ENCODE results near the gene RFC1. TPM values are rescaled to one million over a fixed set of nuclear protein-coding genes. Genes with fewer than 3 reads are reported as not detected.
A peak's percentile ranks its signal among the peaks of the same experiment; 100 is the strongest.

The RFC1 gene
- polyA plus RNA-seq, 1 of the 3 experiments (the other 2 are of a cell fraction), result 14.9 TPM

DNA sequence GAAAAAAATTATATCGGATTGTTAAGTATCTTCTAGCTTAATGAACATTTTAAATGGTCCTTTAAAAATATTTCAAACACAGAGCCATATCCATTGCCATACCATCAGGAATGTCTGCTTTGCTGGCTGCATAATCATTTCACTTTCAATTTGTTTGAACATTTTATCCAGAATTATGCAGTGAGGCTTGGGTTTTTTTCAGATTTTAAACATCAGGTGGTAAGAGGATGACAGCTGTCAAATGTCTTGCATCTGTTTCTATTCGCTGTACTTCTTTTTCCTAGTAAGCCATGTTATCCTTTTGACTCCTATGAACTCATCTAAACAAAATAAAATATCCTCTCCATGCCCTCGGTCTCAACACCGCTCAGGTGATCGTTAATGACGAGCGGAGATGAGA is 802 bp downstream of the RFC1 start:
- Histone ChIP-seq H3K27ac (ENCODE audit: low read depth in 2 of 2, low read length in 1 of 2) (peak overlapping the region in 1 of 2 experiments; percentile 59; a peak in 1 of 4 replicates), H3K9me3 (no peaks in the 10 kb centered on the region), H3F3A (replicated peaks; ENCODE audit: insufficient read depth) (peaks cover 11% of the 10 kb centered on the region), H3K27me3 (ENCODE audit: insufficient read depth) (no peaks in the 10 kb centered on the region), H3K4me2 (peak overlapping the region; percentile 79), H3K9me2 (no peaks in the 10 kb centered on the region), H3K36me3 (replicated peaks in 1 of 2; ENCODE audit: control insufficient read depth in 1 of 2, insufficient read depth in 2 of 2, low read length in 1 of 2) (peaks cover 0 to 10% of the 10 kb centered on the region in 2 experiments), H3K4me3 (ENCODE audit: low read depth in 2 of 2, low read length in 1 of 2) (peak overlapping the region; percentile 91 to 95), H2AFZ (ENCODE audit: low read depth) (peak overlapping the region; percentile 97; the same call in 1 of the 2 replicates), H3K4me1 (ENCODE audit: control insufficient read depth in 1 of 2, insufficient read depth in 2 of 2, low read depth in 1 of 2, low read length in 1 of 2) (peaks cover 0 to 12% of the 10 kb centered on the region in 2 experiments; a peak in 2 of 4 replicates), H3K9ac (peak overlapping the region; percentile 88), H4K20me1 (ENCODE audit: insufficient read depth) (0 out of 2 replicates have a peak, but pooled peaks cover 4% of the 10 kb centered on the region), H3K79me2 (ENCODE audit: insufficient read depth) (peaks cover 61% of the 10 kb centered on the region)
- ChIA-PET POLR2A (no interaction called here), CTCF (interaction anchor here (1.6 kb wide), 1 partner anchor 24 kb away, joined by 4 read pairs; no protein-coding TSS in a partner anchor)
- no peak for DNase-seq
- TF ChIP-seq, protein P1, sequence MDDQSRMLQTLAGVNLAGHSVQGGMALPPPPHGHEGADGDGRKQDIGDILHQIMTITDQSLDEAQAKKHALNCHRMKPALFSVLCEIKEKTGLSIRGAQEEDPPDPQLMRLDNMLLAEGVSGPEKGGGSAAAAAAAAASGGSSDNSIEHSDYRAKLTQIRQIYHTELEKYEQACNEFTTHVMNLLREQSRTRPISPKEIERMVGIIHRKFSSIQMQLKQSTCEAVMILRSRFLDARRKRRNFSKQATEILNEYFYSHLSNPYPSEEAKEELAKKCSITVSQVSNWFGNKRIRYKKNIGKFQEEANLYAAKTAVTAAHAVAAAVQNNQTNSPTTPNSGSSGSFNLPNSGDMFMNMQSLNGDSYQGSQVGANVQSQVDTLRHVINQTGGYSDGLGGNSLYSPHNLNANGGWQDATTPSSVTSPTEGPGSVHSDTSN (IDR thresholded peaks at IDR 0.05), result no peak
- TF ChIP-seq RXRA (IDR thresholded peaks at IDR 0.05; ENCODE audit: borderline replicate concordance, low read depth) (no peak), EZH2phosphoT487 (IDR thresholded peaks at IDR 0.05; ENCODE audit: borderline replicate concordance, low read depth) (no peak), MEF2A (IDR thresholded peaks at IDR 0.05; ENCODE audit: borderline replicate concordance, low read depth) (no peak), JUND (IDR thresholded peaks at IDR 0.05) (no peak), ELF1 (IDR thresholded peaks at IDR 0.05) (no peak), MXI1 (IDR thresholded peaks at IDR 0.05; ENCODE audit: low read depth, low read length) (no peak), NFIC (IDR thresholded peaks at IDR 0.05; ENCODE audit: borderline replicate concordance) (no peak), TEAD4 (IDR thresholded peaks at IDR 0.05; ENCODE audit: borderline replicate concordance, insufficient read depth) (no peak), RAD21 (IDR thresholded peaks at IDR 0.05; ENCODE audit: low read length) (no peak), POLR2AphosphoS5 (IDR thresholded peaks at IDR 0.05; ENCODE audit: low read depth, low read length) (no peak), RFX5 (IDR thresholded peaks at IDR 0.05; ENCODE audit: low read length) (no peak)
- TF ChIP-seq, protein P2, sequence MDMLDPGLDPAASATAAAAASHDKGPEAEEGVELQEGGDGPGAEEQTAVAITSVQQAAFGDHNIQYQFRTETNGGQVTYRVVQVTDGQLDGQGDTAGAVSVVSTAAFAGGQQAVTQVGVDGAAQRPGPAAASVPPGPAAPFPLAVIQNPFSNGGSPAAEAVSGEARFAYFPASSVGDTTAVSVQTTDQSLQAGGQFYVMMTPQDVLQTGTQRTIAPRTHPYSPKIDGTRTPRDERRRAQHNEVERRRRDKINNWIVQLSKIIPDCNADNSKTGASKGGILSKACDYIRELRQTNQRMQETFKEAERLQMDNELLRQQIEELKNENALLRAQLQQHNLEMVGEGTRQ (IDR thresholded peaks at IDR 0.05; ENCODE audit: borderline replicate concordance, low read depth, low read length), result no peak
- 1% methylated on average over 7 of the region's 7 CpGs for WGBS (ENCODE audit: low lambda C conversion rate)

DNA sequence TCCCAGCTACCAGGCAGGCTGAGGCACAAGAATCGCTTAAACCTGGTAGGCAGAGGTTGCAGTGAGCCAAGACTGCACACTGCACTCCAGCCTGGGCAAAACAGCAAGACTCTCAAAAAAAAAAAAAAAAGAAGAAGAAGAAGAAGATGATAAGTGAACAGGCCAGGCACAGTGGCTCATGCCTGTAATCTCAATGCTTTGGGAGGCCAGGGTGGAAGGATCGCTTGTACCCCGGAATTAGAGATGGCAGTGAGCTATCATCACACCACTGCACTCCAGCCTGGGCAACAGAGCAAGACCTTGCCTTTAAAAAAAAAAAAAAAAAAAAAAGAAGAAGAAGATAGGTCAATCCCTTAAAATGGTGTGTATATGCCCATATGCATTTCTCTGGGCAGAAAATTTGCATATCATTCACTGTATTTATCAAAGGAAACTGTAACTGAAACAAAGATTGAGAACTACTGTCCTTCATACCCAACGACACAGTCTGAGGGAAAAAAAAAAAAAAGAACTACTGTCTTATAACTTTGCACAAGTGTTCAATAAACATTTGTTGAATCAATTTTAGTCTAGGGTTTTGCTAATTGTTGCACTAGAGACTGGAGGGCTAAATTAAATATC is 2.3 kb downstream of the RFC1 start:
- WGBS (ENCODE audit: low lambda C conversion rate), result 94% methylated on average over 4 of the region's 4 CpGs
- Histone ChIP-seq H3K27me3 (ENCODE audit: insufficient read depth) (no peaks in the 10 kb centered on the region), H2AFZ (ENCODE audit: low read depth) (no peak overlapping the region), H3K36me3 (replicated peaks in 1 of 2; ENCODE audit: control insufficient read depth in 1 of 2, insufficient read depth in 2 of 2, low read length in 1 of 2) (peaks cover 0 to 10% of the 10 kb centered on the region in 2 experiments), H3K9ac (no peak overlapping the region), H4K20me1 (ENCODE audit: insufficient read depth) (0 out of 2 replicates have a peak, but pooled peaks cover 7% of the 10 kb centered on the region), H3K4me1 (ENCODE audit: control insufficient read depth in 1 of 2, insufficient read depth in 2 of 2, low read depth in 1 of 2, low read length in 1 of 2) (peaks cover 0 to 12% of the 10 kb centered on the region in 2 experiments; a peak in 2 of 4 replicates), H3K27ac (ENCODE audit: low read depth in 2 of 2, low read length in 1 of 2) (no peak overlapping the region), H3K9me2 (no peaks in the 10 kb centered on the region), H3K4me2 (no peak overlapping the region), H3K4me3 (ENCODE audit: low read depth in 2 of 2, low read length in 1 of 2) (no peak overlapping the region), H3F3A (replicated peaks; ENCODE audit: insufficient read depth) (peaks cover 11% of the 10 kb centered on the region), H3K79me2 (ENCODE audit: insufficient read depth) (peaks cover 76% of the 10 kb centered on the region), H3K9me3 (no peaks in the 10 kb centered on the region)
- ChIA-PET CTCF (no interaction called here), POLR2A (no interaction called here)
- DNase-seq, result no peak
- TF ChIP-seq CHD2 (IDR thresholded peaks at IDR 0.05; ENCODE audit: low read length, partially characterized antibody) (no peak), FOXJ3 (CRISPR knock-in tag; IDR thresholded peaks at IDR 0.05) (no peak), SMC3 (IDR thresholded peaks at IDR 0.05; ENCODE audit: low read depth, low read length) (no peak), NRF1 (IDR thresholded peaks at IDR 0.05; ENCODE audit: low read depth, low read length) (no peak), FOXM1 (IDR thresholded peaks at IDR 0.05; ENCODE audit: low read depth) (no peak)
- TF ChIP-seq, protein P3, sequence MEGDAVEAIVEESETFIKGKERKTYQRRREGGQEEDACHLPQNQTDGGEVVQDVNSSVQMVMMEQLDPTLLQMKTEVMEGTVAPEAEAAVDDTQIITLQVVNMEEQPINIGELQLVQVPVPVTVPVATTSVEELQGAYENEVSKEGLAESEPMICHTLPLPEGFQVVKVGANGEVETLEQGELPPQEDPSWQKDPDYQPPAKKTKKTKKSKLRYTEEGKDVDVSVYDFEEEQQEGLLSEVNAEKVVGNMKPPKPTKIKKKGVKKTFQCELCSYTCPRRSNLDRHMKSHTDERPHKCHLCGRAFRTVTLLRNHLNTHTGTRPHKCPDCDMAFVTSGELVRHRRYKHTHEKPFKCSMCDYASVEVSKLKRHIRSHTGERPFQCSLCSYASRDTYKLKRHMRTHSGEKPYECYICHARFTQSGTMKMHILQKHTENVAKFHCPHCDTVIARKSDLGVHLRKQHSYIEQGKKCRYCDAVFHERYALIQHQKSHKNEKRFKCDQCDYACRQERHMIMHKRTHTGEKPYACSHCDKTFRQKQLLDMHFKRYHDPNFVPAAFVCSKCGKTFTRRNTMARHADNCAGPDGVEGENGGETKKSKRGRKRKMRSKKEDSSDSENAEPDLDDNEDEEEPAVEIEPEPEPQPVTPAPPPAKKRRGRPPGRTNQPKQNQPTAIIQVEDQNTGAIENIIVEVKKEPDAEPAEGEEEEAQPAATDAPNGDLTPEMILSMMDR (IDR thresholded peaks at IDR 0.05), result no peak
- TF ChIP-seq, protein P4, sequence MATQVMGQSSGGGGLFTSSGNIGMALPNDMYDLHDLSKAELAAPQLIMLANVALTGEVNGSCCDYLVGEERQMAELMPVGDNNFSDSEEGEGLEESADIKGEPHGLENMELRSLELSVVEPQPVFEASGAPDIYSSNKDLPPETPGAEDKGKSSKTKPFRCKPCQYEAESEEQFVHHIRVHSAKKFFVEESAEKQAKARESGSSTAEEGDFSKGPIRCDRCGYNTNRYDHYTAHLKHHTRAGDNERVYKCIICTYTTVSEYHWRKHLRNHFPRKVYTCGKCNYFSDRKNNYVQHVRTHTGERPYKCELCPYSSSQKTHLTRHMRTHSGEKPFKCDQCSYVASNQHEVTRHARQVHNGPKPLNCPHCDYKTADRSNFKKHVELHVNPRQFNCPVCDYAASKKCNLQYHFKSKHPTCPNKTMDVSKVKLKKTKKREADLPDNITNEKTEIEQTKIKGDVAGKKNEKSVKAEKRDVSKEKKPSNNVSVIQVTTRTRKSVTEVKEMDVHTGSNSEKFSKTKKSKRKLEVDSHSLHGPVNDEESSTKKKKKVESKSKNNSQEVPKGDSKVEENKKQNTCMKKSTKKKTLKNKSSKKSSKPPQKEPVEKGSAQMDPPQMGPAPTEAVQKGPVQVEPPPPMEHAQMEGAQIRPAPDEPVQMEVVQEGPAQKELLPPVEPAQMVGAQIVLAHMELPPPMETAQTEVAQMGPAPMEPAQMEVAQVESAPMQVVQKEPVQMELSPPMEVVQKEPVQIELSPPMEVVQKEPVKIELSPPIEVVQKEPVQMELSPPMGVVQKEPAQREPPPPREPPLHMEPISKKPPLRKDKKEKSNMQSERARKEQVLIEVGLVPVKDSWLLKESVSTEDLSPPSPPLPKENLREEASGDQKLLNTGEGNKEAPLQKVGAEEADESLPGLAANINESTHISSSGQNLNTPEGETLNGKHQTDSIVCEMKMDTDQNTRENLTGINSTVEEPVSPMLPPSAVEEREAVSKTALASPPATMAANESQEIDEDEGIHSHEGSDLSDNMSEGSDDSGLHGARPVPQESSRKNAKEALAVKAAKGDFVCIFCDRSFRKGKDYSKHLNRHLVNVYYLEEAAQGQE (IDR thresholded peaks at IDR 0.05; ENCODE audit: low read depth, low read length), result no peak
- TF ChIP-seq, protein P1 (IDR thresholded peaks at IDR 0.05), result no peak
